Endometrial microvascular endothelial cells (primary cell): Measurements from ENCODE around the gene MAGI1. TPM values are rescaled to one million over a fixed set of nuclear protein-coding genes. Genes with fewer than 3 reads are reported as not detected.
"Not testable (repeated sequence)": the region's sequence is repeated elsewhere in the genome, so short reads cannot be mapped to it uniquely, and the experiment has no call there.

Source experiments
- in situ Hi-C: cut with HindIII; loops from 2 replicates; pipeline ENCODE4 v1.10.0; 2017; ENCODE audit warnings: low sequenced_read_pairs, low pct_unique_long_range_greater_than_20kb; ENCODE audit errors: inconsistent ontology term
- total RNA-seq: library from RNA; depleted of rRNA; stranded (reverse); fragments of >200 nt; gene quantifications from one replicate; pipeline ENCODE4 v1.2.3, GENCODE V29; 2015; ENCODE audit errors: inconsistent ontology term

The MAGI1 gene
- total RNA-seq, 1 donor from 2014 or later: 9.1 TPM

DNA sequence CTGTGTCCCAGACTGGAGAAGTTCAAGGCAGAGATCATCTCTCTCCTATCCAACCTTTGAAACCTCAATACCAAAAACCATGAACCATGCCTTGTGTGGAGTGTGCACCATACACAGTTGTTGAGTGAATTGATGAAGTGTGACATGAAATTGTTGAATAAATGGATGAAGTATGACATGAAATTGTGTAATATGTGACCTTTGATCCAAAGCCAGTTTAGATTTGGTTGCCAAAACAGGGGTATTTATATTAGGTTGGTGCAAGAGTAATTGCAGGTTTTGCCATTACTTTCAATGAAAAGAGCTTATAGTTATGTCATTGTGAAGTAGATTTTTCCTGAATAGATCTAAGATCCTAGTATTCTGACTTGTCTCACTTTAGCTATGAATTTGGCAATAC lies 3.1 kb upstream of the MAGI1 start:
- in situ Hi-C loops: no loop called here

DNA sequence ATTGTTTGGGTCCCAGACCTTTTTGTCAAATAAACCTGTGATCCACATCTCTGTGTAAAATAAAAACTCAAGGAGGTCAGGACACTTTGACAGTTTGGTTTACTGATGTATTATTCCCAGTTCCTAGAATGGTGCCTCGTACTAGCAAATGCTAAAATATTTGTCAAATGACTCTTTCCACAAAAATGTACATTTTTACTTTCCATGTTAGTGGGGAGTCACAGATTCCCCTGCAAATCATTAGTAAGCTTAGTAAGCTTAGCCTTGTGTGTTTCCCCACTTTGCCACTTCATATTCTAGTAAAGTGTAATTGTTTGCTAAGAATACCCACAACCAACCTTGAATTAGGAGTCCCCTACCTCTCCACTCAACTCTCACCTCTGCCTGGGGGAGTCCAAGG lies 2.4 kb upstream of the MAGI1 start:
- in situ Hi-C loops: no loop called here

DNA sequence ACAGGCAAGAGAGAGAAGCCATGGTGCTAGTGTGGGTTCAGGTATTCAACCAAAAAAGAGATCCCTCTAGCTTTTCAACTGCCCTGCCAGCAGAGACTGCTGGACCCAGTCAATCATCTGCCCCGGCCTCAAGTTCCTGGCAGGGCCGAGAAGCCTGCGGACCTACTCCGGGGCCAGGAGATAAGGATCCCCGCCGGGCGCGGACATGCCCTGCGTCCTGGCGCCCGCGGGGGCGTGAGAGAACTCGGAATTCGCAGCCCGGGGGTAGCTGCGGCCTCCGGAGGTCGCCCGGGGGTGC lies 821 bp upstream of the MAGI1 start:
- in situ Hi-C loops: no loop called here

DNA sequence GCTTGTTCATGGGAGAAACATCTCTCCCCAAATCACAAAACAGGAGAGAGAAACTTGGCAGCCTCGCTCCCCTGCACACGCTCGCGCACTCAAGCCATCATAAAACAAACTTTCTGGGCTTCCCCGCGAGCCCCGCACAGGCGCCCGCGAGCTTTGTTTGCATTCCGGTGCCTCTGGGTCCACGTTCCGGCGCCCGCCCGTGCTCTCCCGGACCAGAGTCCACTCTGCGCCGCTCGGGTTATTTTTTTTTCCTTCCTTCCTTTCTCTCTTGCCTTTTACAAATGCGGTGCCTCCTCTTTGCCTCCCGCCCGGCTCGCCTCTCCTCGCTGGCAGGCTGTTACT lies 363 bp downstream of the MAGI1 start:
- in situ Hi-C loops: no loop called here

DNA sequence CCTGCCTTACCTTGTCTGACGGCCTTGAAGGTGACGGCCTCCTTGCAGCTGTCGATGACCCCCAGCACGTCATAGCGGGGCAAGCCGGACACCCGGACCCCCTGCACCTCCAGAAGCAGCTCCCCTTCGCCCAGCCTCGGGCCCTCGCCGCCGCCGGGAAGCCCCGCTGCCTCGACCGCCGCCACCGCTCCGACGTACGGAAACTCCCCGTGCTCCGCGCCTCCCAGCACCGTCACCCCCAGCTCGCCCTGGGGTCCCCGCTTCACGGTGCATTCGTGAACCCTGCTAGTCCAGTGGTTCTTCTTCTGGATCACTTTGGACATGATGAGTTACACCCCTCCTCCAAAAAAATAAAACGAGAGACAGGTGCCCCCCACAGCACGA lies 740 bp downstream of the MAGI1 start:
- in situ Hi-C loops: no loop called here

DNA sequence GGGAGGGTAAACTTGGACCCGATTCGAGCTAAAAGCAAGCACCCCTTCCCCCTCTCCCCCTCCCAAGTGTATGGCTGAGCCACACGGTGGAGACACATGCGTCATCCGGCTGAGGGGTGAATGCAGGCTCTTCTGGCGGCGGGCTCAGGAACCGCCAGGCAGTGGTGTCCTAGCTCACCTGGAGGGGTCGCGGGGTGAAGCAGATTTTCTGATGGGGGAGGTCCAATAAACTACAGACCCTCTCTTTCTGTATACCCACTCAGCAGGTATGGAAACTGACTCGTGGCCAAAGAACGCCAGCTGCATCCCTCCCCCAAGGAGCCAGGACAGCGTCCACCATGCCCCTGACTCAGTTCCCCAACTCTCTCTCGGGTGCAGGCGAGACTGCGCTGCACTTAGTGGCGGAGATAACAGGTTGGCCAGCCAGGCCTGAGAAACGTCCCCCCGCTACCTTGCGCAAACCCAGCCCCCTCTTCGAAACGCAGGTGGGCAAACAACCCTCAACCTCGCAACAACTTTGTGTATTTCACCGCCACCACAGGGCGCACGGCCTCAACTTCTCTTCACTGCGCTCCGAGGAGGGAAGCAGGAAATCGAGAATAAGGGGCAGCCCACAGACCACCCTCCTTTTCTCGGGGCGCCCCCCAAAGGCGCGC lies 1.3 kb downstream of the MAGI1 start:
- in situ Hi-C loops: no loop called here

DNA sequence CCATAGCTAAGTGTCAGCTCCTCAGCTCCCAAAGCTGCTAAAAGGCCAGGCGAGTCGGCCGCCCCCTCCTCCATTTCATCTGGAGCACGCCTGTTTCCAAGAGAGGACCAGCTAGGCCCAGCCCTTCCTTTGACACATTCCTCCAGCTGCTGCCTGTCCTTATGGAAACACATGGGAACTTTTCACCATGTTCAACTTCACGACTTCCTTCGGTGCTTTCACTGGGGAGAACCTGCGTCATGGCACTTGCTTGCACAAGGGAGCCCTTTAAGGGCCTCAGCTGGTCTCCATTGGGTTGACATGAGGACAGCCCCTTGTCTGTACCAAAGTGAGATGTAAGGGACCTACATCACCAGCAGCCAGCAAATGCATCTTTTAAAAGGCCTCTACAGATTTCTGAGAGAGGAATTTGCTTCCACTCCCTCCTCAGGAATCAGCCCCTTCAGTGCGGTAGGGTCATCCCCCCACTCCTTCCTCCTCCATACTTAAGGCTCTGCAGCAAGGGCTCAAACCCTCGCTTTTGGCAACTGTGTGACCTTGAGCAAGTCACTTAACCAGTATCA lies 2.1 kb downstream of the MAGI1 start:
- in situ Hi-C loops: no loop called here

DNA sequence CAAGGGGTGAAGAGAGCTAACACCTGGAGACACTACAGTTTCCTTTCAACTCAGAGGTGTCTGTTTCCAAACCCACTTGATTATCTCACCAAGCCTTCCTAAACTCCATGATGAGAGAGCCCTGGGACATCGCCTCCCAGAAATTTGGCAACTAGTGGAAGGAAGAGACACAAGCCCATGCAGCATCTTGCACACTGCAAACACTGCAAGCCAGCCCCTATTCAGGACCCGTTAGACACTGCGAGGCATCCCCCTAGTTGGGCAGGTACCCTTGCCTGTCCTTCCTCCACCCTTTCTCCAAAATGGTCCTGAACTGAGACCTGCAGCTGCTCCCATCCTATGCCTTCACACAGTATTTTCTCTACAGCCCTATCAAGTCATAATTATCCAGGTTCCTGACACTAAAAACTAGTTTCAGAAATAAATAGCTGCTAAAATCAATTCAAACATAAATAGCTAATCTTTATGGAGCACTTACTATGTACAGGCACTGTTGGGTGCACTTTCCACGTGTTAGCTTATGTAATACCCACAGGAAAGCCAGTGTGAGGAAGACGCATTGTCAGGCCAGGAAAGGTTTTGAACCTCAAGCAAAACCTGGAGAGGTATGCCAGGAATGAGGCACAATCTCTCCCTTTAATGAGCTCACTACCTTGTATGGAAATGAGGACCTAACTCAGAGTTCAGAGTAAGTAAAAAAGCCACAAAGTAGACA lies 2.8 kb downstream of the MAGI1 start:
- in situ Hi-C loops: no loop called here

DNA sequence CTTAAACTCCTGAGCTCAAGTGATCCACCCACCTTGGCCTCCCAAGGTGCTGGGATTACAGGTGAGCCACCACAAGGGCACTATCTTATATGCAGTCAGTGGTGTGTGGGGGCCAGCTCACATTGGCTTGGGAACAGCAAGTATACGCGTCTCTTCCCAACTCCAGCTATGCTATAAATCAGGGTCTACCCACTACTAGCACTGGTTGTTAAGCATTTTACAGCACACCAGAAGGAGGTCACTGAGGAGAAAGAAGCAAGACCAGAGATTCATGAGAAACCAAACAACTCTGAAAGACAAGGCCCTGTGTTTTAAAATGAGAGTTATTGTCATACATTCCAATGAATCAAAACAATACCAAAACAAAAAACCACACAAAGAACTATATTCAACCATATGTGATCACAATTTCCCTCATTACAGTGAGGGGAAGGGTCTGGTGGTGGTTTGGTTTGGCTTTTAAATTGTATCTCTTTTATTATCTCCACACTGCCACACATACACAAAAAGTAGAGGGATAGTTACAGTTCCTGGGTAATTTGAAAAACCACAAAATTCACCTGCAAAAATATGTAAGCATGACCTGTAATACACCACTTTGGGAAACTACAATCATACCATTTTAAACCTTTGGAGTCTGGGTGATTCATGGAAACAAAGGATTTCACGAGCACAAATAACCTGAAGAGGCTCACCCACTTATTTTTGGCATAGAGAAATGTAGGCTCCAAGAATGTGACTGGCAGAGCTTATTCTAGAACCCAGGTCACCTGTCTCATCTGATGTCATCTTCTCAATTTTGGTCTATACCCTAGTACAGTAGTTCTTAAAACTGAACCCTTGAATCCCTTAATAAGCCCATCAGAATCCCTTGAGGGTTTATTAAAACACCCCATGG lies 5.2 kb downstream of the MAGI1 start:
- in situ Hi-C loops: no loop called here

DNA sequence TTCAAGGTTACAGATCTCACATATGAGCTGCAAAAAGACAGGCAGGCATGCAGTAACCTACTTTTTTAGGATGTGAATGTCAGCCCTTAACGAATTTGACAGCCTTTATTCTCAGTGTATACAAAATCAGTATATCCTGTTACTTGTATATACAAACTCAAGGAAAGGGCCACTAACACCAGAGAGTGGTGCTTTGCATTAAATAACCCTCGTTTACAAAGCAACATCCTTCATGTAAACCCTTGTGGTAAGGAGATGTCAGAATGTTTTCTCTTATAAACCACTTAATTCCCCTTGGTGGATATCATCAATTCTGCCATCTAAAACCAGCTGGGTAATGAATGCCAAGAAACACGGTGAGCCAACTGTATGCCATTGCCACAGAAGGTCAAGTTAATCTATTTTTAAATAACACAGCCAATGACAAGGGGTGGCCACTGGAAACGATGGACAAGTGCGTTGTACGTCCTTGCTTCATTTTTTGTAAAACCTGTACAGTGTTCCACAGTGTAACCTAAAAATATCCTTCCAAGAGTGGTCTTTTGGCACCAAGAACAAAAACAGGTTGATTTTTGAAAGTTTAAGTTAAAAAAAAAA lies 7.5 kb downstream of the MAGI1 start:
- in situ Hi-C loops: no loop called here

DNA sequence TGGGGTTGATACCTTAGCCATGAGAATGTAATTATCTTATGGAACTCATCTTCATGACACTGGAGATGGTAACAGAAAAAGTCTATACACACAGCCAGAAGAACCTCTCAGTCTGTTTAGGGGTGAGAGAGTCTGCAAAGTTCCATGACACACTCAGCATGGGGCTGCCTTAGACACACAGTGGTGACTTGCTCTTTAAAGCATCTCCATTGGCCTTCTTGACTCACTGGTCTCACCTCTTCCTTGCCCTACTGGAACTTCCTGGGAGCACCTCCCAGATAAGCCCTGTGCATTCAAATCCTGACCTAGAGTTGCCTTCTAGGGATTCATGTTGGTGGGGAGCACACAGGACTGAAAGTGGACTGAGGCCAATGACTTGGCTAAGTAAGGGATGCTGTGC lies 9.3 kb downstream of the MAGI1 start:
- in situ Hi-C loops: no loop called here

DNA sequence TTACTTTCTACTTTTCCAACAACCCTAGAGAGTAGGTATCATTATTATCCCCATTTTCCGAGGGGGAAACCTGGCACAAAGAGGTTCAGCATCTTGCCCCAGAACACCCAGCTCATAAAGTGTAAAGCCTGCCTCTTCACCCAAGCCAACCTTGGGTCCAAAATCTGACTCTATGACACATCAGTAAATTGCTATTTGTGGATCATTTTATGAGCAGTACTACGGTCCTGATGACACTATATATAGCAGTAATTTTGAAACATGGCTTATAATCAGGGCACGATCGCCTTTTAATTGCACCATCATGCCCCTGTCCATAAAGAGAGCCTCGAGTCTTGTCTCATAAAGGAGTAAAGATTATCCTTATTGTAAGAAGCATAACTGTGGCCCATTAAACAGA lies 9.7 kb downstream of the MAGI1 start:
- in situ Hi-C loops: no loop called here

DNA sequence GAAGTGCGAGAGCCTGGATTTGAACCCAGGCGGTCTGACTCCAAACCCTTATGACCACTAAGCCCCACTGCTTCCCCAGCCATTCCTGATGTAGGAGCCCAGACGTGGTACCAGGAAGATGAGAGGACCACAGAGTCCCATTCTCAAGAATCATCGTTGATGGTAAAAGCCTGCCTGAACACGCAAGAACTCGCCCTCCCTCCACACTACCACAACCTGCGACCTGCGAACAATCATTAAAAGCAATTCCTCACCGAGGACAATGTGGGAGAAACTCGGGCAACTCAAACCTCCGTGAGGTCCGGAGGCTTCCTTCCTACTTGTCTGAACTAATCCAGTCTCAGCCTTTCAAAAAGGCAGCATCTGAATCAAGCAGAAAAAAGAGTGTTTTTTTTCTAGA lies 10.3 kb downstream of the MAGI1 start:
- in situ Hi-C loops: no loop called here

DNA sequence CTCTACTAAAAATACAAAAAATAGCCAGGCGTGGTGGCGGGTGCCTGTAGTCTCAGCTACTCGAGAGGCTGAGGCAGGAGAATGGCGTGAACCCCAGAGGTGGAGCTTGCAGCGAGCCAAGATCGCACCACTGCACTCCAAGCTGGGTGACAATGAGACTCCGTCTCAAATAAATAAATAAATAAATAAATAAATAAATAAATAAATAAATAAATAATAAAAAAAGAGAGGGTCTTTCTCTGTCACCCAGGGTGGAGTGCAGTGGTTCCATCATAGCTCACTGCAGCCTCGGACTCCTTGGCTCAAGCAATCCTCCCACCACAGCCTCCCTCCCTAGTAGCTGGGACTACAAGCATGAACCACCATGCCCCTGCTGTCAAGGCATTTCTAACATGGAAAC lies 11.6 kb downstream of the MAGI1 start:
- in situ Hi-C loops: not testable (repeated sequence)

DNA sequence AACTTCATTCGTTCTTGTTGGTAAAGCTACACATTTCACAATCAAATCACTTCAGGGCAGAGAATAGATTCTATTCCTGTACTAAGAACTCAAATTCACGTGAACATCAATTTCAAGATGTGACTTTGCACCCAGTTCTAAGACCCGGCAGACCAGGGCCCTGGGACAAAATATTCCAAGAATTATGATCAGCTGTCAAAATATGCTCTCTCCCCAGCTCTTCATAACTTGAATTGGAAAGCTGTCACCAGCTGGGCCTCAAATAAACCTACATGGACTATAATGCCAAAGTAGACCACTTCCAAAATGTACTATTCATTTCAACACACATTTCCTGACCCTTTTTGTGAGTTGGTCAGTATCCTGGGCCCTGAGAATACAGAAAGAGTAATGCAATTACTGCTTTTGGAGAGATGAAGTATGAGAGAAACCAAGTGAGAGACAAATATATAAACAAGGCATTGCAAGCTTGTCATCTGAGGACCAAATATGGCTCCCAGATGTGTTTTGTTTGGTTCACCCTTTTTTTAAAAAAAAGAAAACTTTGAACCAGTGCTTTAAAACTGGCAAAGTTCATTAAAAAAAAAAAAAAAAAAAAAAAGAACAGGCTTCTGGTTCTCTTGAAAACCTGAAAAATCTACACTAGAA lies 14.9 kb downstream of the MAGI1 start:
- in situ Hi-C loops: no loop called here

DNA sequence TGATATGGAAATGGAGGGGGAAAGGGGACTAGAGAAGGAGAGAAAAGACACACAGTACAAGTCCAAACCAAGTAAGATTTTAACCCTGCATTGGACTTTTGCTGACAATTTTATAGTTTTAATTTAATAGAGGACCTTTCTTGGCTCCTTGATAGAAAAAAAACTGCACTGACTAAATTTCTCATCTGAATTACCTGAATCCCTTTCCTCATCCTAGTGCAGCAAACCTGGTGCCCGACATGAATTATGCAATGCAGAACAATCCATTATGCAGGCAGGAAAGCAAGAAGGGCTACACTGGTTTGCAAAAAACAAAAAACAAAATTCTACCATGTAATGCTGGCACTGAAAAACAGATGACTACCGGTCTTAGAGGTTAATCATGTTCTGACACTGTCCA lies 15.5 kb downstream of the MAGI1 start:
- in situ Hi-C loops: no loop called here

DNA sequence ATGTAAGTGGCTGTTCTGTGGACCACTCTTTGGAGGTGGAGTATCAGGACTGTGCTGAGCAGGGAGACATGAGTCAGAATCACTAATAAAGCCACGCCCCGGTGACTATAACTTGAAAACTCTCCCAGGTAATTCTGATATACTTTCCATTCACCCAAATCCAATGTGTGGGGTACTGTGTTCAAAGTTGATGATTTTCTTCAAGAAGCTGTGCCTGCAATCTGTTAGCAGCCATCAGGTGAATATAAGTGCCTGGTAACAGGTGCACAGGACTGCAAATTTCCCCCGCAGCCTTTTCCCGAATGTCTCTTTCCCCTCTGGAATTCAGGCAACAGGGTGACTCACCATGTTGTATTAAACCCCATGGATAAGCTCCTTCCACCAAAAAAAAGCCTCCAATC lies 17.0 kb downstream of the MAGI1 start:
- in situ Hi-C loops: no loop called here

DNA sequence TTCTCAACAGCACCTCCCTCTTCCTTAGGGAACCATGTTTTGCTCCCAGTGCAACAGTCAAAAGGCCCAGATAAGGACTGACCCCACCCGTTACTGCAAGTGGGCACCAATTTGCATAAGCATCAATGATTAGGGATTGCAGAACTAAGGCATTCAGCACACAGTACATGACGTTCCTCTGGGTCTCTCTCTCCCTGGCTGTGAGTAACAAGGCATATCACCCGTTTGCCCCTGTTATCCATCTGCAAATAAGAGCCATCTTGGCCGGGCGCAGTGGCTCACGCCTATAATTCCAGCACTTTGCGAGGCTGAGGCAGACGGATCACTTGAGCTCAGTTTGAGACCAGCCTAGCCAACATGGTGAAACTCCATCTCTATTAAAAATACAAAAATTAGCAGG lies 18.8 kb downstream of the MAGI1 start:
- in situ Hi-C loops: no loop called here
